Uterus (tissue), 2 donors: Measurements from ENCODE around the gene ADARB2.

ENCODE experiments used
- POLR2A ChIP-seq, 2 donors: fragments of 450-650 bp; IDR thresholded peaks; one replicate each; pipeline ENCODE4 v1.6.1; 2016; ENCODE audit warnings: antibody characterized with exemption in 2 of 2, mild to moderate bottlenecking in 1 of 2, moderate library complexity in 1 of 2
- TF ChIP-seq, protein P1 (sequence below), 4 experiments: fragments of 200-600 bp in 2 of 4; fragments of 450-650 bp in 2 of 4; sonication (generic) in 2 of 4; IDR thresholded peaks; one replicate each; pipeline ENCODE4 v1.5.1; 2016 to 2019; ENCODE audit warnings: antibody characterized with exemption in 4 of 4, mild to moderate bottlenecking in 2 of 4, moderate library complexity in 1 of 4

DNA sequence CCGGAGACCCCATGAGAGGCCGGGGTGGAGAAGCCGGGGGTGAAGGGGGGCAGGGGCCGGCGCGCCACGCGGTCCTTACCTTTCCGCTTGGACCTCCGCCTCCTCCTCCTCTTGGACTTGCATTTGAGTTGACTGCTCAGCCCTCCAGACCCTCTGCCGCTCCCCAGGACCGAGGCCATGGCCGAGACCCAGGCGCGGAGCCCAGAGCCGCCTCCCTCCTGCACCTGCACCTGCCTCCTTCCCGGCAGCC lies 428 bp downstream of the ADARB2 start:
- TF ChIP-seq, protein P1, sequence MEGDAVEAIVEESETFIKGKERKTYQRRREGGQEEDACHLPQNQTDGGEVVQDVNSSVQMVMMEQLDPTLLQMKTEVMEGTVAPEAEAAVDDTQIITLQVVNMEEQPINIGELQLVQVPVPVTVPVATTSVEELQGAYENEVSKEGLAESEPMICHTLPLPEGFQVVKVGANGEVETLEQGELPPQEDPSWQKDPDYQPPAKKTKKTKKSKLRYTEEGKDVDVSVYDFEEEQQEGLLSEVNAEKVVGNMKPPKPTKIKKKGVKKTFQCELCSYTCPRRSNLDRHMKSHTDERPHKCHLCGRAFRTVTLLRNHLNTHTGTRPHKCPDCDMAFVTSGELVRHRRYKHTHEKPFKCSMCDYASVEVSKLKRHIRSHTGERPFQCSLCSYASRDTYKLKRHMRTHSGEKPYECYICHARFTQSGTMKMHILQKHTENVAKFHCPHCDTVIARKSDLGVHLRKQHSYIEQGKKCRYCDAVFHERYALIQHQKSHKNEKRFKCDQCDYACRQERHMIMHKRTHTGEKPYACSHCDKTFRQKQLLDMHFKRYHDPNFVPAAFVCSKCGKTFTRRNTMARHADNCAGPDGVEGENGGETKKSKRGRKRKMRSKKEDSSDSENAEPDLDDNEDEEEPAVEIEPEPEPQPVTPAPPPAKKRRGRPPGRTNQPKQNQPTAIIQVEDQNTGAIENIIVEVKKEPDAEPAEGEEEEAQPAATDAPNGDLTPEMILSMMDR (IDR thresholded peaks at IDR 0.05), result no peak
- no peak for TF ChIP-seq POLR2A (IDR thresholded peaks at IDR 0.05)
